ENCODE measurements around the gene MPHOSPH9.

GRCh38 chr12:123133701-123134100 lies 99.2 kb downstream of the MPHOSPH9 start:
- TF ChIP-seq CTCF (IDR thresholded peaks at IDR 0.05; ENCODE audit: borderline replicate concordance, extremely low read depth, low read length, poor library complexity, severe bottlenecking) (no peak), EZH2 (IDR thresholded peaks at IDR 0.05; ENCODE audit: borderline replicate concordance, low read depth, low read length, severe bottlenecking) (no peak)

Measured in DND-41 (cell line).